GM12878 (cell line): ENCODE results near the gene SCLT1.

ENCODE experiments used
- CTCF ChIP-seq, 3 experiments: IDR thresholded peaks in 2 of 3; conservative IDR thresholded peaks in 1 of 3; 2 replicates each; pipeline ENCODE4 v1.5.1; 2011; ENCODE audit warnings: low read depth in 3 of 3, low read length in 3 of 3, mild to moderate bottlenecking in 3 of 3, control low read depth in 2 of 3, moderate library complexity in 2 of 3, inconsistent platforms in 1 of 3, mixed read lengths in 1 of 3; ENCODE audit not compliant: control insufficient read depth in 2 of 3, insufficient read depth in 1 of 3; ENCODE audit errors: extremely low read depth in 1 of 3
- E2F4 ChIP-seq: IDR thresholded peaks from 2 replicates; pipeline ENCODE4 v1.6.1; 2012; ENCODE audit warnings: low read depth, low read length, improper control_type of control experiment

GRCh38 chr4:128841402-128841801 lies 251.9 kb downstream of the SCLT1 start:
- TF ChIP-seq E2F4 (no peak), CTCF (IDR thresholded peaks at IDR 0.05 in 2 of 3, conservative IDR thresholded peaks at IDR 0.05 in 1 of 3; ENCODE audit: control insufficient read depth in 2 of 3, extremely low read depth in 1 of 3, insufficient read depth in 1 of 3, low read depth in 3 of 3, low read length in 3 of 3) (no peak)
